Measurements from ENCODE around the gene HRH4.

HRH4 gene

GRCh38 chr18:24460388-24460787 is at the start of gene HRH4:
Gene HRH4 (plus strand): TSS chr18:24460637. CDS start chr18:24460729, 92 bp downstream.
- DNase-seq: no peak

GRCh38 chr18:24413148-24413547 is 47.3 kb upstream of the HRH4 start:
- no peak for DNase-seq

GRCh38 chr18:24414349-24415003 is 46.0 kb upstream of the HRH4 start:
- no peak for DNase-seq

GRCh38 chr18:24417480-24417879 is 43.0 kb upstream of the HRH4 start:
- DNase-seq: no peak

- no peak for DNase-seq
Measured at GRCh38 chr18:24420551-24420950, 39.9 kb upstream of the HRH4 start.

- DNase-seq: no peak
Measured at GRCh38 chr18:24421831-24422230, 38.6 kb upstream of the HRH4 start.

GRCh38 chr18:24426073-24426397 is 34.4 kb upstream of the HRH4 start:
- no peak for DNase-seq

GRCh38 chr18:24426398-24427294 is 33.8 kb upstream of the HRH4 start, which contains the start of gene IMPACT:
Gene IMPACT (plus strand): TSS chr18:24426670. CDS start chr18:24426757, 87 bp downstream.
- DNase-seq: peak; percentile 79

- no peak for DNase-seq
Measured at GRCh38 chr18:24427484-24427883, 33.0 kb upstream of the HRH4 start.

- DNase-seq: no peak
Measured at GRCh38 chr18:24428709-24429108, 31.7 kb upstream of the HRH4 start.

- DNase-seq: no peak
Measured at GRCh38 chr18:24429188-24429587, 31.2 kb upstream of the HRH4 start.

GRCh38 chr18:24432618-24433017 is 27.8 kb upstream of the HRH4 start:
- no peak for DNase-seq

- DNase-seq: no peak
Measured at GRCh38 chr18:24436939-24437338, 23.5 kb upstream of the HRH4 start.

GRCh38 chr18:24443870-24444269 is 16.6 kb upstream of the HRH4 start:
- DNase-seq: no peak

- DNase-seq: no peak
Measured at GRCh38 chr18:24446453-24446852, 14.0 kb upstream of the HRH4 start.

GRCh38 chr18:24446953-24447538 is 13.4 kb upstream of the HRH4 start:
- DNase-seq: no peak

- DNase-seq: no peak
Measured at GRCh38 chr18:24447961-24448360, 12.5 kb upstream of the HRH4 start.

- DNase-seq: no peak
Measured at GRCh38 chr18:24456549-24456948, 3.9 kb upstream of the HRH4 start.

GRCh38 chr18:24459772-24460171 is 665 bp upstream of the HRH4 start:
- DNase-seq: no peak

- DNase-seq: no peak
Measured at GRCh38 chr18:24461996-24462395, 1.6 kb downstream of the HRH4 start.

GRCh38 chr18:24462838-24463775 is 2.7 kb downstream of the HRH4 start:
- no peak for DNase-seq

- no peak for DNase-seq
Measured at GRCh38 chr18:24465486-24465885, 5.0 kb downstream of the HRH4 start.

GRCh38 chr18:24466771-24467170 is 6.3 kb downstream of the HRH4 start:
- no peak for DNase-seq

Measured in CD4-positive, alpha-beta T cell treated with Interleukin-10 for 1 hour (primary cell).